Activated T-helper 1 cell treated with anti-CD3 and anti-CD28 coated beads, Interleukin-12 subunit alpha, Interleukin-12 subunit beta, Interleukin-2, Interleukin-4 antibody, amounts not matched to agents 30 ng/mL and 10 ng/mL and 1 ng/mL, durations not matched to agents 14 hours and 24 hours and 36 hours (primary cell): ENCODE data around the gene STBD1. TPM values are rescaled to one million over a fixed set of nuclear protein-coding genes. Genes with fewer than 3 reads are reported as not detected.
"Not testable (repeated sequence)": the region's sequence is repeated elsewhere in the genome, so short reads cannot be mapped to it uniquely, and the experiment has no call there.

Experiments used
- DNase-seq: peaks from one replicate; pipeline ENCODE4 v3.0.0; 2021; ENCODE audit warnings: low spot score
- H3K27ac Mint-ChIP-seq: one replicate; pipeline ENCODE4 v1.8.0; 2021; ENCODE audit warnings: mild to moderate bottlenecking, mixed read lengths
- H3K27me3 Mint-ChIP-seq: one replicate; pipeline ENCODE4 v1.8.0; 2022; ENCODE audit warnings: mild to moderate bottlenecking, moderate library complexity, mixed read lengths; ENCODE audit not compliant: insufficient read depth
- H3K36me3 Mint-ChIP-seq: one replicate; pipeline ENCODE4 v1.8.0; 2021; ENCODE audit warnings: low read depth, mixed read lengths
- H3K4me1 Mint-ChIP-seq: one replicate; pipeline ENCODE4 v1.8.0; 2021; ENCODE audit warnings: low read depth, mixed read lengths
- H3K4me3 Mint-ChIP-seq: one replicate; pipeline ENCODE4 v1.8.0; 2021; ENCODE audit warnings: mild to moderate bottlenecking, moderate library complexity, mixed read lengths
- H3K9me3 Mint-ChIP-seq: one replicate; pipeline ENCODE4 v1.8.0; 2021; ENCODE audit warnings: mixed read lengths
- intact Hi-C: fragments of 100-400 bp; cut with micrococcal nuclease; formaldehyde crosslinking; loops from one replicate; pipeline ENCODE4 v1.15.1; 2024
- total RNA-seq: library from RNA; stranded (reverse); gene quantifications from 2 replicates; pipeline ENCODE4 v1.2.3, GENCODE V29; 2022

STBD1 gene
- total RNA-seq, 1 donor from 2014 or later: 0.57 TPM

DNA sequence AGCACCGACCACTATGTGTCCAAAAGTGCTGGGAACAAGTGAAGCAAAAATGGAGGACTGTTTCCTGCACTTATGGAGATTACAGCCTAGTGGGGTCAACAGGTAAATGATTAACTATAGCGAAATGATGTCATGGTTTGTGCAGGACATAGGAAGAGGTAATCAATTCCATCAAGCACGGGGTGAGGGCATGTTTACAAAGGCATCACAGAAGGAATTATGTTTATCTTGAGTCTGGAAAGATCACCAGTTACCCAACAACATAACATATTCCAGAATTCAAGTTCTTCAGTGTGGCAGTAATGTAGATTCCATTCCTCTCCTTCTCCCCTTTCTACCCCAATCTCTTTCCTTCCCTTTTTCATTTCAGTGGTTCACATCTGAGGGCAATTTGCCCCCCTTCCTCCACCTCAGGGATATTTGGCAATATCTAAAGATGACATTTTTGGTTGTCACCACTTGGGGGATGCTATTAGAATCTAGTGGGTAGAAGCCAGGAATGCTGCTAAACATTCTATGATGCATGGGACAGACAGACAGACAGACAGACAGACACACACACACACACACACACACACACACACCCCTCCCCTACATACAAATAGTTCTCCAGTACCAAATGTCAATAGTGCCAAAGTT lies 30.9 kb upstream of the STBD1 start:
- no peak for DNase-seq
- intact Hi-C loops: no loop called here
- Mint-ChIP-seq H3K36me3 (no peaks in the 10 kb centered on the region), H3K4me1 (no peaks in the 10 kb centered on the region), H3K27ac (no peak overlapping the region), H3K4me3 (no peak overlapping the region), H3K27me3 (peaks cover 38% of the 10 kb centered on the region), H3K9me3 (no peaks in the 10 kb centered on the region)

DNA sequence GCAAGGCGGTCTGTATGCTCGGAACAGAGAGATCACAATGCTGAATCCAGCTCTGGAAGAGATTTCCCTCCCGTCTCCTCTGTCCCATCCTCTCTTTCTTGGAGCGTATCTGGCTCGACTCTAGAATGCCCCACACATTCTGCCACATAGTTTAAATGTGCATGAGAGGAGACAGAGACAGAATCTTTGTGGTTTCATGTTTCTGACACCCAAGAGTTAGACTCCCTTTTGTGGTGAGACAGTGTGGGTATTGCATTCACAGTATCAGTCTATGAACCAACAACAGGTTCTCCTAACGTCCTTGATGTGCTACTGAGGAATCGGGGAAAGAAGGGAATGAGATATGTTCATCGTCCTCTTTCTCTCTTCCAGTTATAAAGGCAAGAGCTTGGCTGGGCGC lies 29.7 kb upstream of the STBD1 start:
- DNase-seq: no peak
- intact Hi-C loops: no loop called here
- Mint-ChIP-seq H3K27ac (no peak overlapping the region), H3K27me3 (peaks cover 34% of the 10 kb centered on the region), H3K4me3 (no peak overlapping the region), H3K36me3 (no peaks in the 10 kb centered on the region), H3K9me3 (no peaks in the 10 kb centered on the region), H3K4me1 (no peaks in the 10 kb centered on the region)

DNA sequence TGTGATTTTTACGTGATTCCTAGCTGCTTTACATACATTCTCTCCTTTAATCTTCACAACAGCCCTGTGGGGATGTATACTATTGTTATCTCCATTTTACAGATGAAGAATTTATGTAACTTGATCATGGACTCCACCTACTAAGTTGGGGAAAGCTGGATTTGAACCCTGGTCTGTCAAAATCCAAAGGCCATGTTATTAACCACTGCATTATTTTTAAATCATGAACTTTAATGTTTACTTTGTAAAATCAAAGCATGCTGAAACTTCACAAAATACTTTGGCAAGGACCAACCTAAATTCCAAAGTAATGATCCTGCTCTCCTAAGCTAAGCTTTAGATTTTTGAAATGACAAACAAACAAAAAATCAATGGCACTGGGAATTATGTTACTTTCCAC lies 28.9 kb upstream of the STBD1 start:
- no peaks in the 10 kb centered on the region for H3K36me3 Mint-ChIP-seq
- H3K4me1 Mint-ChIP-seq: no peaks in the 10 kb centered on the region
- H3K9me3 Mint-ChIP-seq: no peaks in the 10 kb centered on the region
- no peak overlapping the region for H3K27ac Mint-ChIP-seq
- peaks cover 27% of the 10 kb centered on the region for H3K27me3 Mint-ChIP-seq
- intact Hi-C loops: no loop called here
- no peak overlapping the region for H3K4me3 Mint-ChIP-seq
- DNase-seq: no peak

DNA sequence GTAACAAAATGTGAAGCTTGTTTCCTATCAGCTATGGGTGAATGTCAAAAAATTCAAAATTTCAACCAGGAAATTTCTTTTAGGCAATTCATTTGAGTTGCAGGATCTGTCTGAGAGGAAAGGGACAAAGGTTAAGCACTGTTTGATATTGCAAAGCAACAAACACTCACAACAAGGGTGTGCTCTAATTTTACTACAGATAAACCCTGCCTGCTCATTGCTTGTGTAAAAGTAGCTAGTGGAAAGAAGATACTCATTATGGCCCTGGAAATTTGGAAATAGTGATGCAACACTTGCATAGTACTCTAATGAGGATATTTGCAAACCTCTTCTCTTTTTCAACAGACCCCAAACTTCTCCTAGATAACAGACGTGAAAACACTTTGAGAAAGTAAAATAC lies 27.9 kb upstream of the STBD1 start:
- no peak overlapping the region for H3K4me3 Mint-ChIP-seq
- H3K36me3 Mint-ChIP-seq: no peaks in the 10 kb centered on the region
- intact Hi-C loops: no loop called here
- H3K27ac Mint-ChIP-seq: no peak overlapping the region
- peaks cover 22% of the 10 kb centered on the region for H3K27me3 Mint-ChIP-seq
- H3K4me1 Mint-ChIP-seq: no peaks in the 10 kb centered on the region
- no peaks in the 10 kb centered on the region for H3K9me3 Mint-ChIP-seq
- no peak for DNase-seq

DNA sequence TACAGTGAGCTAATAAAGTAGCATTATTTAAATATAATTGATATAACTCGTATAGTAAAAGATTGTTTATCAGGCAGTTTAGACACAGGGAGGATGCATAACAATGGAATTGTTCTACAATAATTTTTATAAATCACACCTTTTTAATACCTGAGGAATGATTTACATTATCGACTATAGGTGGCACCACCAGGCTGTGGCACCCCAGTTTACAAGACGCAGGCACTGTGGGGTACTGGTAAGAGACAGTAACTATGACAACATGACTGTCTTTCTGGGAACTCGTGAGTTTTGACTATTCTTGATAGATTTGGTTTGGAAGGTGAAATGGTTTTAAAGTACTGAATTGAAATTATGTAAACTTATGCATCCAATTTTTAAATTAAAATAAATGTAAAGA lies 27.1 kb upstream of the STBD1 start:
- Mint-ChIP-seq H3K36me3 (no peaks in the 10 kb centered on the region), H3K9me3 (no peaks in the 10 kb centered on the region), H3K27me3 (peaks cover 19% of the 10 kb centered on the region), H3K27ac (no peak overlapping the region), H3K4me1 (no peaks in the 10 kb centered on the region), H3K4me3 (no peak overlapping the region)
- DNase-seq: no peak
- intact Hi-C loops: loop anchor here (1.0 kb wide), 2 partner anchors 99 to 226 kb away; no protein-coding TSS in a partner anchor

DNA sequence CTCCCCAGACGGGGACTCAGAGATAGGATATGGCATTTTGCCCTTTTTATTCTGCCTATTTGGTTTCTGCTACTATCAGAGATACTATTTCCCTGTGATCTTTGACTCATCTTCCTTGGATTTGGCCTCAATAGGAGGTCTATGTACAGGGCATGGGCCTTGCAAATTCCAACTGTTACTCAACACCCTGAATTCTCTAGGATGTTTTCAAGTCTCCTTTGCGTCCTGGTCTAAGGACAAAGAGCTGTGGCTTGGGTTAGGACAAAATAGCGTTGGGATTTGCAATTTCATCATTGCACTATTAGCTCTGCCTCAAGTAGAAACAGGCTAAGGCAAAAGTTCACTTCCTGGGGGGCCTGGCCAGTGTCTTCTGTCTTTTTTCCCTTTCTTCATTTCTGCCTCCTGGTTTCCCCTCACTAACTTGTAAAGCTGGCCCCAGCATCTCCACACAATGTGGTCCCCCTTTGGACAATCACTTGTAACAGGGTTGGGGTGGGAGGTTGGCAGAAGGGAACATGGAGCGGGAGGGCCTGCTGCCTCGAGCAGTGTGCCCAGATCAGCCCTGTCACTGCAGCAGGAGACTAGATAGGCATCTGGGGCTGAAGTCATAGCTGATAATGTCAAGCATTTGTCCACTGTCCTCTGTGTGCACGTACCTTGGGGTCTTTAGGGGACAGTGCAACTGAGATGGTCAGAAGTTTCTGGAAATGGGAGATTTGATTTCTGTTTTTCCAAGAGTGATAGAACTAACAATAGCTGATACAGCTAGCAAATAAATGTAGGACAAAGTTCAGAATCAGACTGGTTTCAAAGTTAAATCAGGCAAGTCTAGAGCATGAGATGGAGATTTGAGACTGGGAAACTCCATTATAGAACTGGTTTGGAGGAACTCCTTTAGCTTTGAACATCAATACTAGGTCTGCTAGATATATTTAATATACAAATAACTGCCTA lies 25.8 kb upstream of the STBD1 start:
- peaks cover 2% of the 10 kb centered on the region for H3K9me3 Mint-ChIP-seq
- H3K4me3 Mint-ChIP-seq: no peak overlapping the region
- H3K36me3 Mint-ChIP-seq: no peaks in the 10 kb centered on the region
- intact Hi-C loops: no loop called here
- H3K27ac Mint-ChIP-seq: no peak overlapping the region
- peaks cover 17% of the 10 kb centered on the region for H3K27me3 Mint-ChIP-seq
- no peak for DNase-seq
- H3K4me1 Mint-ChIP-seq: no peaks in the 10 kb centered on the region

GRCh38 chr4:76281594-76281993 lies 24.9 kb upstream of the STBD1 start:
- H3K27me3 Mint-ChIP-seq: peaks cover 19% of the 10 kb centered on the region
- intact Hi-C loops, DNase-seq, H3K27ac Mint-ChIP-seq, H3K9me3 Mint-ChIP-seq, H3K4me1 Mint-ChIP-seq, H3K36me3 Mint-ChIP-seq, H3K4me3 Mint-ChIP-seq: not testable (repeated sequence)

GRCh38 chr4:76282941-76283689 lies 23.4 kb upstream of the STBD1 start:
- no peaks in the 10 kb centered on the region for H3K4me1 Mint-ChIP-seq
- peaks cover 9% of the 10 kb centered on the region for H3K9me3 Mint-ChIP-seq
- no peak for DNase-seq
- no peak overlapping the region for H3K4me3 Mint-ChIP-seq
- peaks cover 32% of the 10 kb centered on the region for H3K27me3 Mint-ChIP-seq
- H3K27ac Mint-ChIP-seq: no peak overlapping the region
- intact Hi-C loops: no loop called here
- H3K36me3 Mint-ChIP-seq: no peaks in the 10 kb centered on the region

DNA sequence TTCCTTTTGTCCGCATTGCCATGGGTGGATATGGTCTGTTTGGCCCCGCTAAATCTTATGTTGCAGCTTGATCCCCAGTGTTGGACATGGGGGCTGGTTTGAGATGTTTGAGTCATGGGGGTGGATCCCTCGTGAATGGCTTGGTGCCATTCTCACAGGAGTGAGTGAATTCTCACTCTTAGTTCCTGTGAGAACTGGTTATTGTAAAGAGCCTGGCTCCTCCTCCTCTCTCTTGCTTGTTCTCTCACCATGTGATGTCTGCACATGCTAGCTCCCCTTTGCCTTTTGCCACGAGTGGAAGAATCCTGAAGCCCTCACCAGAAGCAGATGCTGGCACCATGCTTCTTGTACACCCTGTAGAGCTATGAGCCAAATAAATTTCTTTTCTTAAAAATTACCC lies 22.6 kb upstream of the STBD1 start:
- no peaks in the 10 kb centered on the region for H3K36me3 Mint-ChIP-seq
- H3K4me1 Mint-ChIP-seq: no peaks in the 10 kb centered on the region
- intact Hi-C loops: no loop called here
- H3K27ac Mint-ChIP-seq: no peak overlapping the region
- H3K9me3 Mint-ChIP-seq: peaks cover 9% of the 10 kb centered on the region
- H3K4me3 Mint-ChIP-seq: no peak overlapping the region
- no peak for DNase-seq
- H3K27me3 Mint-ChIP-seq: peaks cover 27% of the 10 kb centered on the region

- intact Hi-C loops, H3K4me1 Mint-ChIP-seq, H3K36me3 Mint-ChIP-seq, H3K9me3 Mint-ChIP-seq, H3K4me3 Mint-ChIP-seq, H3K27ac Mint-ChIP-seq, DNase-seq: not testable (repeated sequence)
- H3K27me3 Mint-ChIP-seq: peaks cover 39% of the 10 kb centered on the region
Measured at GRCh38 chr4:76287811-76288210, 18.7 kb upstream of the STBD1 start.

GRCh38 chr4:76292730-76293129 lies 13.8 kb upstream of the STBD1 start:
- no peak for DNase-seq
- H3K9me3 Mint-ChIP-seq: peaks cover 20% of the 10 kb centered on the region
- H3K27ac Mint-ChIP-seq: no peak overlapping the region
- H3K4me3 Mint-ChIP-seq: no peak overlapping the region
- H3K4me1 Mint-ChIP-seq: no peaks in the 10 kb centered on the region
- intact Hi-C loops: no loop called here
- no peaks in the 10 kb centered on the region for H3K36me3 Mint-ChIP-seq
- H3K27me3 Mint-ChIP-seq: peaks cover 21% of the 10 kb centered on the region

GRCh38 chr4:76293772-76294171 lies 12.8 kb upstream of the STBD1 start:
- H3K4me3 Mint-ChIP-seq: no peak overlapping the region
- no peak overlapping the region for H3K27ac Mint-ChIP-seq
- peaks cover 18% of the 10 kb centered on the region for H3K27me3 Mint-ChIP-seq
- no peak for DNase-seq
- no peaks in the 10 kb centered on the region for H3K4me1 Mint-ChIP-seq
- intact Hi-C loops: no loop called here
- H3K9me3 Mint-ChIP-seq: peaks cover 29% of the 10 kb centered on the region
- H3K36me3 Mint-ChIP-seq: no peaks in the 10 kb centered on the region
